Measurements from ENCODE around the gene TMEM225B.
"Not testable (repeated sequence)": the region's sequence is repeated elsewhere in the genome, so short reads cannot be mapped to it uniquely, and the experiment has no call there.

TMEM225B gene, protein sequence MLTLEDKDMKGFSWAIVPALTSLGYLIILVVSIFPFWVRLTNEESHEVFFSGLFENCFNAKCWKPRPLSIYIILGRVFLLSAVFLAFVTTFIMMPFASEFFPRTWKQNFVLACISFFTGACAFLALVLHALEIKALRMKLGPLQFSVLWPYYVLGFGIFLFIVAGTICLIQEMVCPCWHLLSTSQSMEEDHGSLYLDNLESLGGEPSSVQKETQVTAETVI

GRCh38 chr7:99597762-99598501, at the start of gene TMEM225B:
TMEM225B (plus strand) TSS chr7:99598267; CDS start chr7:99604389, 6,122 bp downstream.
- no peak for DNase-seq (ENCODE audit: low read depth in 2 of 2)

DNA sequence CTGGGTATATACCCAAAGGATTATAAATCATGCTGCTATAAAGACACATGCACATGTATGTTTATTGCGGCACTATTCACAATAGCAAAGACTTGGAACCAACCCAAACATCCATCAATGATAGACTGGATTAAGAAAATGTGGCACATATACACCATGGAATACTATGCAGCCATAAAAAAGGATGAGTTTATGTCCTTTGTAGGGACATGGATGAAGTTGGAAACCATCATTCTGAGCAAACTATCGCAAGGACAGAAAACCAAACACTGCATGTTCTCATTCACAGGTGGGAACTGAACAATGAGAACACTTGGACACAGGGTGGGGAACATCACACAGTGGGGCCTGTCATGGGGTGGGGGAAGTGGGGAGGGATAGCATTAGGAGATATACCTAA, 48.5 kb upstream of the TMEM225B start:
- not testable (repeated sequence) for DNase-seq (ENCODE audit: low read depth in 2 of 2)

- no peak for DNase-seq (ENCODE audit: low read depth in 2 of 2)
Measured at GRCh38 chr7:99551334-99551733, 46.7 kb upstream of the TMEM225B start.

DNA sequence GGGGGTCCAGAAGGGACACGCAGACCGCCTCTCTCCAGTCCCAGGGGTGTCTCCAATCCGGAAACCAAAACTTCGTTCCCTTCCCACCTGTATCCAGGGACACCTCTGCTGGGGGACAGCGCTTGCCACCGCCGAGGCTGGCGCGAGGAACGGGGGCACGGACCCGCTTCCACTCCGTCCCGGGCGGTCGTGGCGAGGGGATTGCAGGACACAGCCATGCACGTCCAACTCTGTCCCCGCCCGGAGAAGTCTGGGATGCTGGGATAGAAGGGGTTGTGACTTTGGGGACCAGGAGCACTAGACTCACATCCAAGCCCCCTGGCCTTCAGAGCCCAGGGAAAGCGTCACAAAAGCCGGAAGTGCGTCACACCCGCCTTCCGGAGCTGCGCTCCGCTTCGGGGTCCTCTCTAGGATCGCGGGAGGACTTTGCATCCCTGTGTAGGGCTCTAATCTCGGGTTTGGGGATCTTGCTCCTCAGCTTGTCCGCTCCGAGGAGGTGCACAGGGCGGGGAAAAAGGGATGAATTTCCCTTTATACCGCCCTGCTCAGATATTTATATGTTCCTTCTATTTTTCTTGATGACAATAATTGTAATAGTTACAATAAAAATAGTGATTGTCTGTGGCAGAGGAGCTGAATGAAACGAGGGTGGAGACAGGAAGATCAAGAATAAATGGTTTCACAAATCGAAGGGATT, 46.2 kb upstream of the TMEM225B start, which contains the start of gene FAM200A:
Gene FAM200A, minus strand, starts transcription at position 348 of the 697 bp plus-strand sequence. CDS start 3,707 bp downstream, outside the sequence.
- peak; percentile 82 to 85 for DNase-seq (ENCODE audit: low read depth in 2 of 2)

GRCh38 chr7:99553039-99553438, 45.0 kb upstream of the TMEM225B start:
- DNase-seq (ENCODE audit: low read depth in 2 of 2): no peak

GRCh38 chr7:99554939-99555338, 43.1 kb upstream of the TMEM225B start:
- DNase-seq (ENCODE audit: low read depth in 2 of 2): no peak

GRCh38 chr7:99557196-99557607, 40.9 kb upstream of the TMEM225B start:
- no peak for DNase-seq (ENCODE audit: low read depth in 2 of 2)

DNA sequence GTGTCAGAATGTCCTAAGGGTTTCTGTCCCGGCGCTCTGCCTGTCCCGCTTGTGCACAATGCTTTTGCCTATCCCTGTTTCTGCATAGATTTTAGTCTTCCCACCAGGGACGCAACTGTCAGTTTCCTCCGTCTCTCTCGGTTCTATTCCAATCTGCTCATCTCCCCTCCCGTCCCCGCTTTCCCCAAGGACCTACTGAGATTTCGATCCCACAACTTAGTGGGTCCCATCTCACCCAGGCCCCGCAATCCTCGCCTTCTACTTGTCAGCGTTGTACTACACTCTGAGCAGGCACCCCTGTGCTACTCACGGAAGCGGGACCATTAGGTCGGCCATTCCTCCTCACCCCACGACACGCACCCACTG, 40.1 kb upstream of the TMEM225B start:
- DNase-seq (ENCODE audit: low read depth in 2 of 2): no peak

- peak; percentile 75 to 77 for DNase-seq (ENCODE audit: low read depth in 2 of 2)
Measured at GRCh38 chr7:99558306-99559174, 39.5 kb upstream of the TMEM225B start, which contains the start of gene ZNF655. ZNF655 (plus strand) TSS chr7:99558642; CDS start chr7:99560560, 1,918 bp downstream.

- DNase-seq (ENCODE audit: low read depth in 2 of 2): no peak
Measured at GRCh38 chr7:99559175-99559915, 38.7 kb upstream of the TMEM225B start.

DNA sequence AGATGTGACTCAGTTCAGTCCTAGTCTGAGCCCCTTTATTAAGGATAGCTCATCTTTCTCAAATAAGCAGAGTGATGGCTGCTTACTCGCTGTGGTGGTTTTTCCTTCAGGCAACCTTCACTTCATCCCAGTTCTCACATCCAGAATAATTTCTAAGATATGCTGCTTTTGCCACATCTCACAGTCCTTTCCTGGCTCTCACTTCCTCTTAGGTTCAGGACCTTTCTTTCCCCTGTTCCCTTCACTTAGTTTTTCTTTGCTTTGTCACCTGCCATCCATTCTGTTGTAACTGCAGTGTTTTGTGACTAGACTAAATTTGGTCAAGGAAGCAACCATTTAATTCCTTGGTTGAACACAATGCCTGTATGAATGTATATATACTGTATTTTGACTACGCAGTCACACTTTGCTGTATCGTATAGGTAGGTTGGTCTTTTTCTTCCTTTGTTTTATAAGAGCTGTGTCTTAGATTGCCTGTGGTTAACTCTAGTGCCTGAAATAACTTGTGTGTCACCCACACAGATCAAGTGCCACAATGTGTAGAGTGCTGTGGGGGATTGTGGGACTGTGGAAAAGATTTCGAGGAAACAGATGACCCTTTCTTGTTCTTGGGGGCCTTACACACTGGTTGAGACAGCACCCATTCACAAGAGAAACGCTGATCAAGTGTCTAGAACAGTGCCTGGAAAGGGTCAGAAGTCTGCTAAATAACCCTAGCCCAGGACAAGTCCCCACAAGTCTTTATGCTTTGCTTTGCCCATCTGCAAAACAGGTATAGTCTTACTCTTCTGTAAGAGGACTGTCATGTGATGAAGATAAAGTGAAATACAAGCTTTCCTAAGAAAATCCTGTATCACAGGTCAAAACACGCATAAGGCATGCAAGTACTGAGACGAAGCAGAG, 37.0 kb upstream of the TMEM225B start:
- no peak for DNase-seq (ENCODE audit: low read depth in 2 of 2)

- DNase-seq (ENCODE audit: low read depth in 2 of 2): no peak
Measured at GRCh38 chr7:99561737-99562051, 36.4 kb upstream of the TMEM225B start.

DNA sequence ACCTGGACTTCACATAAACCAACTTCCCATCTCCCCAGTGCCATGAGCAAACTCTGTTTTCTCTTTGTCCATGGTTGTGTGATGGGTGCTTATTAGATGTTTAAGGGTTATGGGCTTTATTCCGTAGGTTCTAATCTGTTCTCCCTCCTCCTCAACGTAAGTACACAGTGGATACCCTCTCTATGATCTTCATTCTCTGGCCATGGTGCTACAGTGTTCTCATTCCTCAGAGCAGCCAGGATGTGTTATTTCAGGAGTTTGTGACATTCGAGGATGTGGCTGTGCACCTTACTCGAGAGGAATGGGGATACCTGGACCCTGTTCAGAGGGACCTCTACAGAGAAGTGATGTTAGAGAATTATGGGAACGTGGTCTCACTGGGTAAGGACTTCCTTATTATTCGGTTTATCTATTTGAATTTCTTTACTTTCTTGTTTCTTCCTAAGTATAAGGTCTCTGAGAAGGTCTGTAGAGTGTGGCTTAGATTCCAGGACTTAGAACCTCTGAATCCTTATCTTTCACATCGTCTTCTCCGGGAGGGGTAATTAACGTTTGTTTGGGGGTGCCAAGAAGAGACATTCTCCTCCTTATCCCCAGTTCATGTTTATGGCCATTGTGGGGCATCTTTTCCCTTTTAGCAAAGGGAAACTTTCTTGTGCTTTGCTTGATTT, 35.8 kb upstream of the TMEM225B start:
- DNase-seq (ENCODE audit: low read depth in 2 of 2): no peak

DNA sequence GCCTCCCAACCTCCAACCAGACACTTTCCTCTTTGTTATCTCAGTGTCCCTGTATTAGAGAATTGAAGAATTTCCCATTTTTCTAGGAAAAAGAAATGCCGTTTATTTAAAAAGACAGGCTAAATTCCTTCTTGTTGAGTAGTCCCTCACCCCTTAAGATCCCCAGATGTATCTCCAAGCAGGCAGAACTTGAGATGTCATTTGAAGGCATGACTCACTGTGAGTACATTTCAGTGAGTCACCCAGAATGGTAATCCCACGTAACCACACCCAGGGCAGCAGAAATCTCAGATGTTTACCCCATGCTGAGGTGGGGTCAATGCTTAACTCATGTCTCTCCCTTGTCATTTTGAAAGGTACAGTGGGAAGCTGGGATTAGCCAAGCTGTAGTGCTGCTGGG, 35.2 kb upstream of the TMEM225B start:
- DNase-seq (ENCODE audit: low read depth in 2 of 2): peak; percentile 95 to 96

- DNase-seq (ENCODE audit: low read depth in 2 of 2): no peak
Measured at GRCh38 chr7:99563650-99564049, 34.4 kb upstream of the TMEM225B start.

DNA sequence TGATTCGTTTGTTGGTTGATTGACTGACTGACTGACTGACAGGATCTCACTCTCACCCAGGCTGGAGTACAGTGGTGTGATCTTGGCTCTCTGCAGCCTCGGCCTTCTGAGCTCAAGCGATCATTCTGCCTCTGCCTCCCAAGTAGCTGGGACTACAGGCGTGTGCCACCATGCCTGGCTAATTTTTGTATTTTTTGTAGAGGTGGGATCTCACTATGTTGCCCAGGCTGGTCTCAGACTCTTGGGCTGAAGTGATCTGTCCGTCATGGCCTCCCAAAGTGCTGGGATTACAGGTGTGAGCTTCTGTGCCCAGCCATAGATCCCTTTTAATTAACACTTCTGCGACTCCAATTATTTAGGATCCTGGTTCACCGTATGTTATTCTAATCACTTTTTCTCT, 29.3 kb upstream of the TMEM225B start:
- not testable (repeated sequence) for DNase-seq (ENCODE audit: low read depth in 2 of 2)

GRCh38 chr7:99571768-99572167, 26.3 kb upstream of the TMEM225B start:
- DNase-seq (ENCODE audit: low read depth in 2 of 2): no peak

DNA sequence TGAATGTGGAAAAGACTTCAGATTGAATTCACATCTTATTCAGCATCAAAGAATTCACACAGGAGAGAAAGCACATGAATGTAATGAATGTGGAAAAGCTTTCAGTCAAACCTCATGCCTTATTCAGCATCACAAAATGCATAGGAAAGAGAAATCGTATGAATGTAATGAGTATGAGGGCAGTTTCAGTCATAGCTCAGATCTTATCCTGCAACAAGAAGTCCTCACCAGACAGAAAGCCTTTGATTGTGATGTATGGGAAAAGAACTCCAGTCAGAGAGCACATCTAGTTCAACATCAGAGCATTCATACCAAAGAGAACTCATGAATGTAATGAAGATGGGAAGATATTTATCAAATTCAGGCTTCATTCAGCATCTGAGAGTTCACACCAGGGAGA, 24.8 kb upstream of the TMEM225B start:
- no peak for DNase-seq (ENCODE audit: low read depth in 2 of 2)

- DNase-seq (ENCODE audit: low read depth in 2 of 2): no peak
Measured at GRCh38 chr7:99576251-99576650, 21.8 kb upstream of the TMEM225B start.
